SK-N-SH (cell line): Measurements from ENCODE around the gene SORBS1.

Experiments
- CHD2 ChIP-seq: fragments of 150-350 bp; IDR thresholded peaks from 2 replicates; pipeline ENCODE4 v1.6.1; 2018; ENCODE audit warnings: low read length; ENCODE audit not compliant: partially characterized antibody
- CTCF ChIP-seq: fragments of 200-600 bp; sonication (generic); IDR thresholded peaks from 2 replicates; pipeline ENCODE4 v1.6.1; 2017; ENCODE audit warnings: antibody characterized with exemption, mild to moderate bottlenecking, moderate library complexity
- EP300 ChIP-seq, 2 experiments: IDR thresholded peaks; 2 replicates each; pipeline versions ENCODE4 v1.4.0 to v1.6.1; 2012; ENCODE audit warnings: borderline replicate concordance in 1 of 2, low read depth in 1 of 2, low read length in 1 of 2
- FOXM1 ChIP-seq: IDR thresholded peaks from 2 replicates; pipeline ENCODE4 v1.4.0; 2012; ENCODE audit warnings: low read depth, mild to moderate bottlenecking
- GABPA ChIP-seq: IDR thresholded peaks from 2 replicates; pipeline ENCODE4 v1.4.0; 2012; ENCODE audit warnings: low read depth, mild to moderate bottlenecking
- MAX ChIP-seq: IDR thresholded peaks from 2 replicates; pipeline ENCODE4 v1.4.0; 2012; ENCODE audit warnings: low read depth
- MEF2A ChIP-seq: IDR thresholded peaks from 2 replicates; pipeline ENCODE4 v1.4.0; 2012; ENCODE audit warnings: low read depth, borderline replicate concordance
- MXI1 ChIP-seq: IDR thresholded peaks from 2 replicates; pipeline ENCODE4 v1.6.1; 2012; ENCODE audit warnings: mild to moderate bottlenecking, low read depth, low read length, improper control_type of control experiment
- NRF1 ChIP-seq: IDR thresholded peaks from 2 replicates; pipeline ENCODE4 v1.6.1; 2012; ENCODE audit warnings: low read depth, mild to moderate bottlenecking, low read length
- RAD21 ChIP-seq: IDR thresholded peaks from 2 replicates; pipeline ENCODE4 v1.6.1; 2012; ENCODE audit warnings: mild to moderate bottlenecking, low read length
- RCOR1 ChIP-seq: fragments of 150-350 bp; IDR thresholded peaks from 2 replicates; pipeline ENCODE4 v1.6.1; 2017; ENCODE audit warnings: antibody characterized with exemption, low read length
- TAF1 ChIP-seq: IDR thresholded peaks from 2 replicates; pipeline ENCODE4 v1.6.1; 2012; ENCODE audit warnings: low read depth, mild to moderate bottlenecking, low read length, moderate library complexity, borderline replicate concordance
- TEAD4 ChIP-seq: IDR thresholded peaks from 2 replicates; pipeline ENCODE4 v1.4.0; 2012; ENCODE audit warnings: mild to moderate bottlenecking, borderline replicate concordance; ENCODE audit not compliant: insufficient read depth

GRCh38 chr10:95485056-95485844 lies 75.9 kb downstream of the SORBS1 start:
- TF ChIP-seq CTCF (no peak), MEF2A (no peak), TEAD4 (no peak), EP300 (IDR thresholded peaks at IDR 0.05; ENCODE audit: borderline replicate concordance in 1 of 2, low read depth in 1 of 2, low read length in 1 of 2) (no peak), RCOR1 (no peak), MXI1 (no peak), CHD2 (no peak), FOXM1 (no peak), TAF1 (no peak), GABPA (no peak), NRF1 (no peak), RAD21 (no peak), MAX (no peak)
